SK-N-SH treated with all-trans-retinoic acid at 6 μM for 48 hours (cell line): ENCODE data around the gene STARD13.

Experiments
- ATAC-seq: fragments of 200-7000 bp; cut with Tn5 transposase; 3 replicates; pipeline ENCODE4 v1.9.1; 2020; ENCODE audit warnings: mild to moderate bottlenecking, moderate library complexity
- ARNTL ChIP-seq: fragments of 450-650 bp; formaldehyde crosslinking; IDR thresholded peaks from 2 replicates; pipeline ENCODE4 v1.5.0; 2020; ENCODE audit warnings: low read depth, mild to moderate bottlenecking, moderate library complexity, borderline replicate concordance
- BACH2 ChIP-seq: fragments of 250-450 bp; sonication (Bioruptor Pico); IDR thresholded peaks from 2 replicates; pipeline ENCODE4 v1.9.0; 2021; ENCODE audit warnings: mild to moderate bottlenecking, borderline replicate concordance
- CSDC2 ChIP-seq: fragments of 250-450 bp; sonication (Bioruptor Pico); IDR thresholded peaks from 2 replicates; pipeline ENCODE4 v1.5.0; 2020; ENCODE audit warnings: mild to moderate bottlenecking, moderate library complexity
- CSRNP3 ChIP-seq: fragments of 250-450 bp; sonication (Bioruptor Pico); IDR thresholded peaks from 2 replicates; pipeline ENCODE4 v1.5.1; 2021; ENCODE audit warnings: mild to moderate bottlenecking, moderate library complexity
- ESRRG ChIP-seq: fragments of 250-450 bp; sonication (Bioruptor Pico); IDR thresholded peaks from 2 replicates; pipeline ENCODE4 v1.6.1; 2021; ENCODE audit warnings: mild to moderate bottlenecking
- GLIS3 ChIP-seq: fragments of 250-450 bp; sonication (Bioruptor Pico); IDR thresholded peaks from 2 replicates; pipeline ENCODE4 v1.5.0; 2020; ENCODE audit warnings: mild to moderate bottlenecking, moderate library complexity
- ISL1 ChIP-seq: fragments of 250-450 bp; sonication (Bioruptor Pico); IDR thresholded peaks from 2 replicates; pipeline ENCODE4 v2.1.2; 2022; ENCODE audit warnings: mild to moderate bottlenecking, moderate library complexity
- OSR1 ChIP-seq: fragments of 250-450 bp; sonication (Bioruptor Pico); IDR thresholded peaks from 2 replicates; pipeline ENCODE4 v1.8.0; 2022; ENCODE audit warnings: moderate library complexity, mild to moderate bottlenecking, inconsistent platforms
- POU6F1 ChIP-seq: fragments of 250-450 bp; sonication (Bioruptor Pico); IDR thresholded peaks from 2 replicates; pipeline ENCODE4 v1.8.0; 2021; ENCODE audit warnings: low read depth, mild to moderate bottlenecking, moderate library complexity, borderline replicate concordance
- PPARA ChIP-seq: fragments of 250-450 bp; sonication (Bioruptor Pico); IDR thresholded peaks from 2 replicates; pipeline ENCODE4 v1.5.0; 2020; ENCODE audit warnings: mild to moderate bottlenecking, borderline replicate concordance
- RARB ChIP-seq: fragments of 250-450 bp; sonication (Bioruptor Pico); IDR thresholded peaks from 2 replicates; pipeline ENCODE4 v1.8.0; 2021; ENCODE audit warnings: mild to moderate bottlenecking, moderate library complexity
- SNAI2 ChIP-seq: fragments of 250-450 bp; sonication (Bioruptor Pico); IDR thresholded peaks from 2 replicates; pipeline ENCODE4 v1.5.0; 2020; ENCODE audit warnings: mild to moderate bottlenecking, moderate library complexity
- TCF4 ChIP-seq: fragments of 250-450 bp; sonication (Bioruptor Pico); IDR thresholded peaks from 2 replicates; pipeline ENCODE4 v1.8.0; 2021; ENCODE audit warnings: mild to moderate bottlenecking, moderate library complexity, borderline replicate concordance
- TOX ChIP-seq: fragments of 250-450 bp; sonication (Bioruptor Pico); IDR thresholded peaks from 2 replicates; pipeline ENCODE4 v1.8.0; 2021; ENCODE audit warnings: mild to moderate bottlenecking, moderate library complexity, borderline replicate concordance
- ZC3H10 ChIP-seq: fragments of 250-450 bp; sonication (Bioruptor Pico); IDR thresholded peaks from 2 replicates; pipeline ENCODE4 v1.5.1; 2021; ENCODE audit warnings: mild to moderate bottlenecking, moderate library complexity
- ZFP30 ChIP-seq: fragments of 450-650 bp; formaldehyde crosslinking; IDR thresholded peaks from 2 replicates; pipeline ENCODE4 v1.5.0; 2022; ENCODE audit warnings: mild to moderate bottlenecking, moderate library complexity
- ZNF70 ChIP-seq: fragments of 450-650 bp; formaldehyde crosslinking; IDR thresholded peaks from 2 replicates; pipeline ENCODE4 v1.5.0; 2020; ENCODE audit warnings: mild to moderate bottlenecking, moderate library complexity
- ZNF8 ChIP-seq: fragments of 450-650 bp; formaldehyde crosslinking; IDR thresholded peaks from 2 replicates; pipeline ENCODE4 v1.5.0; 2020; ENCODE audit warnings: mild to moderate bottlenecking, moderate library complexity
- TF ChIP-seq, protein P1 (sequence below): fragments of 250-450 bp; sonication (Bioruptor Pico); IDR thresholded peaks from 2 replicates; pipeline ENCODE4 v1.8.0; 2020; ENCODE audit warnings: mild to moderate bottlenecking, moderate library complexity, borderline replicate concordance
- TF ChIP-seq, protein P2 (sequence below): fragments of 250-450 bp; sonication (Bioruptor Pico); IDR thresholded peaks from 2 replicates; pipeline ENCODE4 v1.5.1; 2020; ENCODE audit warnings: low read depth, mild to moderate bottlenecking, moderate library complexity

STARD13 gene

DNA sequence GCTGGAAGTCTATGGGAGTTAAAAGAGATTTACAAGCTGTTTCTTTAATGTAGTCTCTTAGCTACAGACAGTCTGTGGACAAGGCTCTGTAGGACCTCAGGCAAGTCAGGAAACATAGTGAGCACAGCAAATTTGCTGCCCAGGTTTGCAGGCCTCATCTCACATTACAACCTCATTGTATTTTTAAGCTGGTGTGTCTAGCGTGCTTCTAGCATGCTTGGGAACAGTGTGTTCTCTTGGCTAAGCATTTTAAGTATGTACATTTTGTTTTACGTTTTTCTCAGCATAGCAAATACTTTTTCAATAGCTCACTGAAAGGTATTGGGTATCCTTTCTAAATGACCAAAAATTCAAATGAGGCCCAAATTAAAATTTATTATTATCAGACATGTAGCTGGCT is 113.2 kb downstream of the STARD13 start:
- no peak for TF ChIP-seq RARB (CRISPR knock-in tag)
- TF ChIP-seq SNAI2 (CRISPR knock-in tag) = no peak
- TF ChIP-seq ZNF8 = no peak
- TF ChIP-seq GLIS3 (CRISPR knock-in tag) = no peak
- TF ChIP-seq TOX (CRISPR knock-in tag) = no peak
- no peak for TF ChIP-seq OSR1
- TF ChIP-seq, protein P1, sequence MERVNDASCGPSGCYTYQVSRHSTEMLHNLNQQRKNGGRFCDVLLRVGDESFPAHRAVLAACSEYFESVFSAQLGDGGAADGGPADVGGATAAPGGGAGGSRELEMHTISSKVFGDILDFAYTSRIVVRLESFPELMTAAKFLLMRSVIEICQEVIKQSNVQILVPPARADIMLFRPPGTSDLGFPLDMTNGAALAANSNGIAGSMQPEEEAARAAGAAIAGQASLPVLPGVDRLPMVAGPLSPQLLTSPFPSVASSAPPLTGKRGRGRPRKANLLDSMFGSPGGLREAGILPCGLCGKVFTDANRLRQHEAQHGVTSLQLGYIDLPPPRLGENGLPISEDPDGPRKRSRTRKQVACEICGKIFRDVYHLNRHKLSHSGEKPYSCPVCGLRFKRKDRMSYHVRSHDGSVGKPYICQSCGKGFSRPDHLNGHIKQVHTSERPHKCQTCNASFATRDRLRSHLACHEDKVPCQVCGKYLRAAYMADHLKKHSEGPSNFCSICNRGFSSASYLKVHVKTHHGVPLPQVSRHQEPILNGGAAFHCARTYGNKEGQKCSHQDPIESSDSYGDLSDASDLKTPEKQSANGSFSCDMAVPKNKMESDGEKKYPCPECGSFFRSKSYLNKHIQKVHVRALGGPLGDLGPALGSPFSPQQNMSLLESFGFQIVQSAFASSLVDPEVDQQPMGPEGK (CRISPR knock-in tag) = no peak
- no peak for TF ChIP-seq ISL1 (CRISPR knock-in tag)
- no peak for ATAC-seq

DNA sequence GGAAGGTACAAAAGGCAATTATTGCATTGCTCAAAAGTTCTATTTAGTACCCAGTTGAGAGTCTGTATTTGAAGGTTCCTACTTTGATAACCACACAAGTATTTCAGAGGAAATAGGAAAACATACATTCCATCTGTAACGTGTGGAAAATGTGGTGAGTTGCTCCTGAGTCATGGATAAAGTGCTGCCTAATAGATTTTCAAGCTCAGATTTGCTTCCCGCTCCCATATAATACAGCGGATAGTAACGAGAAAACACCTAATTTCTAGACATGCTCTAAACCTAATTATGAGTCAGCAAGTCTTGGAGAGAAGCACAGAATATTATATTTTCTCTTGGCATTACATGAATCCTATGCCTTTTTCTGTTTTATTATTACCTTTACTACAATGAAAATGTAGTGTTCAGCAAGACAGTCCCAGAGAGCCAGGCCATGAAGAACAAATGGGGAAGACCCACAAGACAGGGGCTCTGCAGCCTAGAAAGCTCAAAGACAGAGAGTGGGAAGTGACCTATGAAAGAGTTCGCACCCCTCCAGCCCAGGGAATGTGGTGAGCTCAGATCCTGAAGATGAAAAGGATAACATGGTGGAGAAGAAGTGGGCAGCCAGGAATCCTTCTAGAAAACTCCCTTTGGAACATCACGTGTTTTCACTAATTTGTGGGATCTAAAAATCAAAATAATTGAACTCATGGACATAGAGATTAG is 116.1 kb downstream of the STARD13 start:
- peak; percentile 87 for ATAC-seq
- TF ChIP-seq ARNTL (no peak), ZNF70 (CRISPR knock-in tag) (no peak), CSRNP3 (no peak)
- TF ChIP-seq, protein P2, sequence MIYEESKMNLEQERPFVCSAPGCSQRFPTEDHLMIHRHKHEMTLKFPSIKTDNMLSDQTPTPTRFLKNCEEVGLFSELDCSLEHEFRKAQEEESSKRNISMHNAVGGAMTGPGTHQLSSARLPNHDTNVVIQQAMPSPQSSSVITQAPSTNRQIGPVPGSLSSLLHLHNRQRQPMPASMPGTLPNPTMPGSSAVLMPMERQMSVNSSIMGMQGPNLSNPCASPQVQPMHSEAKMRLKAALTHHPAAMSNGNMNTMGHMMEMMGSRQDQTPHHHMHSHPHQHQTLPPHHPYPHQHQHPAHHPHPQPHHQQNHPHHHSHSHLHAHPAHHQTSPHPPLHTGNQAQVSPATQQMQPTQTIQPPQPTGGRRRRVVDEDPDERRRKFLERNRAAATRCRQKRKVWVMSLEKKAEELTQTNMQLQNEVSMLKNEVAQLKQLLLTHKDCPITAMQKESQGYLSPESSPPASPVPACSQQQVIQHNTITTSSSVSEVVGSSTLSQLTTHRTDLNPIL = no peak

- no peak for ATAC-seq
- no peak for TF ChIP-seq ZNF70 (CRISPR knock-in tag)
- TF ChIP-seq SNAI2 (CRISPR knock-in tag) = no peak
- TF ChIP-seq ESRRG (CRISPR knock-in tag) = no peak
- no peak for TF ChIP-seq RARB (CRISPR knock-in tag)
- no peak for TF ChIP-seq TCF4 (CRISPR knock-in tag)
Measured at GRCh38 chr13:33168321-33168960, 117.1 kb downstream of the STARD13 start.

DNA sequence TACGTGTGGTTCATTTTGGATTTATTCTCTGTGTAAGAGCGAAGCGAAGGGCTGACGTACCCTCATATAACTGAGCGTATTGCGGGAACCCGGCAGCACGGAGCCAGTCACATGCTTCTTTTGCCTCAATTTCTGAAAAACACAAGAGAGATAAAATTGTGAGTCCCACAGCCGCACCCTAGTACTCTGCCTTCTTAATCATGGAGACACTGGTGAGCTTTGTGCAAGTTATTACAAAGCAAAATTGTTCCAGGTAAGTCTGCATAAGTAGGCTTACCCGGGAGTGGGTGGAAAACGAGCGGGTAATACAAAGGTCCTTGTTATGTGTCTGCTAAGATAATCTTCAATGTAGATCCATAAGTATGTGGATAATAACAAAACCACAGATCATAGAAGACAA is 118.1 kb downstream of the STARD13 start:
- TF ChIP-seq ARNTL = no peak
- TF ChIP-seq BACH2 (CRISPR knock-in tag) = no peak
- TF ChIP-seq ZNF70 (CRISPR knock-in tag) = no peak
- TF ChIP-seq POU6F1 (CRISPR knock-in tag) = no peak
- TF ChIP-seq ZFP30 = no peak
- TF ChIP-seq PPARA = no peak
- TF ChIP-seq ZNF8 = no peak
- no peak for TF ChIP-seq CSDC2 (CRISPR knock-in tag)
- TF ChIP-seq, protein P1 (CRISPR knock-in tag) = no peak
- TF ChIP-seq TOX (CRISPR knock-in tag) = no peak
- TF ChIP-seq ZC3H10 (CRISPR knock-in tag) = no peak
- no peak for TF ChIP-seq ESRRG (CRISPR knock-in tag)
- ATAC-seq = no peak
